GM12892 (cell line): ENCODE measurements around the gene AACS.

Source experiments
- POLR2A ChIP-seq: IDR thresholded peaks from 2 replicates; pipeline ENCODE4 v1.6.1; 2011; ENCODE audit warnings: low read depth, low read length, control low read depth
- POLR2AphosphoS5 ChIP-seq: IDR thresholded peaks from 2 replicates; pipeline ENCODE4 v1.6.1; 2011; ENCODE audit warnings: low read depth, low read length, control low read depth

DNA sequence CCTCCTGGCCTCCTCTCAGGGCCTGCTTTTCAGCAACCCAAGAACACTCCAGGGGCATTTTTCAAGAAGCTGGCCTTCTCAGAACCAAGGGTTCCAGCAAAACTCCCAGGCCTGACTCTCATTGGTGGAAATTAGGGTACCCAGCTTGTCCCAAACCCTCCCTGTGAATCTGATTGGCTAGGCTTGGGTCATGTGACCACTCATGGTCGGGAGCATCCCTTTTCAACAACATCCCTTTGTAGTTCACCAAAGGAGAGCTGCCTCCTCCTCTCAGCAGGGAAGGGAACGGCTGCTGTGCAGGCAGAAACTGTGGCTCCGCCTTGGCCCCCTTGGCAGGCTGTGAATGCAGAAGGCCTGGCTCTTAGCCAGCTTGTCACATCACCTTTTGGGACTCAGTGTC, 94.5 kb downstream of the AACS start:
- TF ChIP-seq POLR2AphosphoS5 (no peak), POLR2A (no peak)
